GM20000 (cell line): ENCODE results near the gene ARL6IP6.
"Not testable (repeated sequence)": the region's sequence is repeated elsewhere in the genome, so short reads cannot be mapped to it uniquely, and the experiment has no call there.

Source experiments
- DNase-seq: peaks from one replicate; pipeline ENCODE4 v3.0.0; 2012; ENCODE audit warnings: low spot score
- CTCF ChIP-seq: IDR thresholded peaks from 2 replicates; pipeline ENCODE4 v1.5.1; 2012; ENCODE audit warnings: mild to moderate bottlenecking, control low read depth; ENCODE audit errors: extremely low read depth, missing control alignments

ARL6IP6 gene

GRCh38 chr2:152755029-152755428 is 36.6 kb downstream of the ARL6IP6 start:
- TF ChIP-seq CTCF = no peak
- DNase-seq = no peak

GRCh38 chr2:152759290-152760072 is 41.1 kb downstream of the ARL6IP6 start:
- no peak for DNase-seq
- no peak for TF ChIP-seq CTCF

GRCh38 chr2:152761214-152761613 is 42.8 kb downstream of the ARL6IP6 start:
- no peak for DNase-seq
- no peak for TF ChIP-seq CTCF

- DNase-seq = no peak
Observed at GRCh38 chr2:152762202-152762601, 43.8 kb downstream of the ARL6IP6 start.

GRCh38 chr2:152763208-152763607 is 44.8 kb downstream of the ARL6IP6 start:
- DNase-seq = not testable (repeated sequence)

More at GRCh38 chr2:152762202-152762601, 43.8 kb downstream of the ARL6IP6 start:
- TF ChIP-seq CTCF = no peak

GRCh38 chr2:152763651-152764050 is 45.2 kb downstream of the ARL6IP6 start:
- no peak for TF ChIP-seq CTCF
- DNase-seq = no peak

- DNase-seq = no peak
- no peak for TF ChIP-seq CTCF
Observed at GRCh38 chr2:152766928-152767327, 48.5 kb downstream of the ARL6IP6 start.

- no peak for DNase-seq
- TF ChIP-seq CTCF = no peak
Observed at GRCh38 chr2:152781175-152781574, 62.8 kb downstream of the ARL6IP6 start.
